Raji (cell line): ENCODE measurements around the gene PLXDC1.

Experiments used
- POLR2A ChIP-seq: IDR thresholded peaks from 2 replicates; pipeline ENCODE4 v1.6.1; 2011; ENCODE audit warnings: low read depth, low read length, control low read depth; ENCODE audit not compliant: insufficient read depth

The PLXDC1 gene

DNA sequence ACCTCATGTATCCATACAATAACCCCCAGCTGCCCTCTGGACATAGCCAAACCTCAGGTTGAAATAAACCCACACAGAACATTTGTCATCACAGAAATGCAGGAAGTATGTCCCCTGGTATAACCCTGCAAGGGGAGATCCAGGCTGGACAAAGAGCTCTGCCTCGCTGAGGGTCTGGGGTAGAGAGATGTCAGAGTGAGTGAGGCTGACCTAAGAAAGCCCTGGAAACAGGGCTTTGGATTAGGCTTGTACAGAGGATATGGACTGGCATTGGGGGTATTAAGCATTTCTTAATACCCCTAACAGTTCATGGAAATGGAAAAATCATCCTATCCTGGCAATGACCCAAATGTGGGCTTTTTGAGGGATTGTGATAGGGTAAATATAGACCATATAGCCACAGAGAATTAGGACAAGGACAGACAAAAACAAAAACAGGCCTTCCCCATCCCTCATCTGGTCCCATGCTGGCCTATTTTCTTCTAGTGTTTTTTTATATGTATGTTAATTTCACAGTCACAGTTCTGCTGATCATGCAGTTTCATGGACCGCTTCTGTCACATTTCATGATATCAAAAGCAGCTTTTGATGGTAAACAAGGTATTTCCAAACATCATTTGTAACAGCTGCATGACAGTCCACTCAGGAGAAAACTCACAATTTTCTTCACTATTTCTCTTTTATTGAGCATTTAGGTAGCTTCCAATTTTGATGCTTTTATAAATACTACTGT lies 26.1 kb downstream of the PLXDC1 start:
- no peak for TF ChIP-seq POLR2A

DNA sequence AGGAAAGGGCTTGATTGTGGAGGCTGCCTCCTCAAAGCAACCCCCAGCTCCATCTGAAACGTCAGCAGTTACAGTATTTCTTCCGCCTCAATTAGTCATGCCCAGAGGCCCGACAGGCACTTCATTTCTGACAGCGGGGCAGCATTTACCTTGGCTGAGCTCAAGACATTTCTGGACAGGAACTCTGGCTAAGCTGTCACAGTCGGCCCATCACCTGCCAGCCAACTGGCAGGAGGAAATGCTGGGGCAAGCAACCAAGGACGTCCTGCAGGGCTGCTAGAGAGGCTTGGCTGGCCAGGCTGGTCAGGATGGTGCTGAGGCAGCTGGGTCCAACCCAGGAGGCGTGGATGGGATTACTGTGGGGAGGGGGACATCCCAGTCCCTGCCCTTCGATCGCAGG lies 27.8 kb downstream of the PLXDC1 start:
- no peak for TF ChIP-seq POLR2A

DNA sequence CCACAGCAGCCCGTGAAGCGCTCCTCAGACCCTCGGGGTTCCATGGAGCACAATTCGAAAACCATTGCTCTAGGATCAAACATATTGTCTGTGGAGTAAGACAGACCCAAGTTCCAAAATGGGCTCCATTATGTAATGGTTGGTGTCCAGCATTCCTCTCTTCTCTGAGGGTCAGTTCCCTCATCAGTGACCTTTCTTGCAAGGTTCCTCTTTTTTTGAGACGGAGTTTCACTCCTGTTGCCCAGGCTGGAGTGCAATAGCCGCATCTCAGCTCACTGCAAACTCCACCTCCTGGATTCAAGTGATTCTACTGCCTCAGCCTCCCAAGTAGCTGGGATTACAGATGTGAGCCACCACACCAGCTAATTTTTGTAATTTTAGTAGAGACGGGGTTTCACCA lies 28.4 kb downstream of the PLXDC1 start:
- TF ChIP-seq POLR2A = no peak

GRCh38 chr17:39118674-39119419 lies 32.6 kb downstream of the PLXDC1 start:
- TF ChIP-seq POLR2A = no peak

GRCh38 chr17:39116224-39116623 lies 35.2 kb downstream of the PLXDC1 start:
- TF ChIP-seq POLR2A = no peak

DNA sequence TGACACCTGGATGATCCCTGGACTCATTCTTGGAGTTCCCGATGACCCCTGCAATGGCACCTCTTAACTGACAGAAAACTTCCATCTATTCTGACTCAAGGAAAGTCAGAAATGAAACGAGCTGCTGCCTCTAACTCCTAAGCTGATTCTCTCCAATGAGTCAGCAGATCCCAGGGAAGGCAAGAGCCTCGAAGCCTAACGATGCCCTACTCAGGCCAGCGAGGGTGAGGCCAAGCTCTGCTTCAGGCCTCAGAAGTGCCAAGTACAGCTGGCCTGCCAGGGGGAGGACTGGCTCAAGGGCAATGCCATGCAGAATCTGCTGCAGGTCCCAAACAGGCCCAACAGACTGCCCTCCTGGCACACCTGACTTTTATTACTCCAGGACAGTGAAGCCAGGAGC lies 36.3 kb downstream of the PLXDC1 start:
- no peak for TF ChIP-seq POLR2A

GRCh38 chr17:39114723-39115122 lies 36.7 kb downstream of the PLXDC1 start:
- TF ChIP-seq POLR2A = no peak

DNA sequence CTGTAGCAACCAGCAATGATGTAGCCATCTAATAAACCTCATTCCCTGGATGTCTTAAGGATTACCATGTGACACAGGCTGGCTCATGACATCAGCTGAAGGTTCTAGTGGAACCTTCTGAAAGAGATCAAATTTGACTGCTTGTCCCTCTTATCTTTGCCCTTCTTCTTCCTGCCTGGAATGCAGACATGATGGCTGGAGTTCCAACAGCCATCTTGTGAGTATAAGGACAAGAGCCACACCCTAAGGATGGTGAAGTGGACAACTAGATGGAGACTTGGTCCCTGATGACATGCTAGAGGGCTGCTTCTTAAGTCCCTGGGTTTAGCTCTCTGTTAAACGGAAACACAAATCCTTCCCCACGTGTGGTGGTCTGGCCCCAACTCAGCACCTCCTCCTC lies 37.6 kb downstream of the PLXDC1 start:
- TF ChIP-seq POLR2A = no peak

- no peak for TF ChIP-seq POLR2A
Measured at GRCh38 chr17:39110435-39111136, 40.9 kb downstream of the PLXDC1 start.

DNA sequence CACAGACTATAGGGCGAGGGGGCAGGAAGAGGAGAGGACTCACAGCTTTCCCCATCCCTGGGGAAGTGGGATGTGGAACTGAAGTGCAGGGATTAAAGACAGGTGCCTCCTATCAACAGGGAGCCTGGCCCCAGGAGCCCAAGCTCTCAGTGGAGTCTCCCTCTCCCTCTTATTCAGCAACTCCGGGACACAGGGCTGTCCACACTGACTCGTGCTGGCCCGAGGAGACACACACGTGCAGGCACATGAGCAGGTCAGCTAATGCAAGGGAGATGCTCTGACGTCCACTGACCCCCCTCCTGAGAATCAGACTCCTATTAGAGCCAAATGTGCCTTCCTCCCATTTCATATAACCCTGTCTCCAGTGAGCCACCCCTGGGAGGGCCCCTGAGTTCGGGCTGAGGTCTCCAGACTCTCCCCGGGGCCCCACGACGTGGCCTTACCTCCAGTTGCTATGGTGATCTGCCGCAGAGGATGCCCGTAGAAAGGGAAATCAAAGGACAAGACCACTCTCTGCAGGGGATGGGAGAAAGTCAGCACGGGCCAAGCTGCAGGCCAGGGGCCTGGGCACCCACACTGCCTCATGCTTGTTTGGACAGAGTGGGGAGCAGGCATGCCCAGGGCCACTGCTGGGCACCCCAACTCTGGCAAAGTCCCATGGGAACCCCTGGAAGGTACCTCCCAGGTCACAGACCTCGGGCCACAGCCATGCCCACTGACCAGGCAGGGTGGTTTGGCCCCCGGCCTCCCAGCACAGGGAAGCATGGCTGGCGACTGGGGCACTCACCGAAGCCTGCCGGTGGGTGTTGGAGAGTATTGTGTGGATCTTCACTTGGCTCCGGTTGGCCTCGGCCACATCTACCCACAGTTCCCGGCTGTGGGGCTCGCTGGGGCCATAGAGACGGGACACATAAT lies 42.7 kb downstream of the PLXDC1 start:
- TF ChIP-seq POLR2A = no peak

DNA sequence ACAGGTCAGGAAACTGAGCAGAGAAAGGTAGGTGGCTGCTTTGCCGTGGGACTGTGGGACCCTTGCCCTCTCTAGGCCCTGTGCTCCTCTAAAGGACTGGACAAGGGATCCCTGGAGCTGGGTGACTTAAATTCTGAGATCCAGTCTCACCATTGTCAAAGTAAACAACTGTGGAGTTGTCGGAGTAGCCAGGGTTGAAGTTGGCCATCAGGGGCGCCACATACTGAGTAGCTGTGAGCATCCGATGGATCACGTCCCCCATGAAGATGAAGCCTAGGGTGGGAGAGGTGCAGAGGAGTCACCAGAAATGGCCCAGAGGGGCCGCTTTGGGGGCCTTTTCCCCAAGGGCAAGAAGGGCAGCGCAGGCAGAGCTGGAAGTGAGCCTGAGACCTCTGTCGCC lies 43.5 kb downstream of the PLXDC1 start:
- TF ChIP-seq POLR2A = no peak

DNA sequence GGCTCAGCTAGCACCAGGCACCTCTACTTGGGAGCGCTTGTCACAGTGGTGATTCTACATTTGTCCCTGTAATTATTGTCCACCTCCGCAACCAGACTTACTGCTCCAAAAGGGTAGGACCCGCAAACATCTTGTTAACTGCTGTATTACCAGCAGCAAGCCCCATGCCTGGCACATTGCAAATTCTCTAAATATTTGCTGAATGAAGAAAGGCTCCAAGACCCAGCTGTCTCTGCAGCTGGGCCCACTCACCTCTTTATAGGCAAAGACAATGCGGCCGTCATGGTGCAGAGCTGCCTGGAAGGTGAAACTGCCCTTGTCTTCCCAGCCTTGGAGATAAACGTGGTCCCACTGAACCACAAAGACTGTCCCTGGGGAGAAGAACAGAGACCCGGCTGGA lies 44.3 kb downstream of the PLXDC1 start:
- no peak for TF ChIP-seq POLR2A

- no peak for TF ChIP-seq POLR2A
Measured at GRCh38 chr17:39105705-39106104, 45.7 kb downstream of the PLXDC1 start.

DNA sequence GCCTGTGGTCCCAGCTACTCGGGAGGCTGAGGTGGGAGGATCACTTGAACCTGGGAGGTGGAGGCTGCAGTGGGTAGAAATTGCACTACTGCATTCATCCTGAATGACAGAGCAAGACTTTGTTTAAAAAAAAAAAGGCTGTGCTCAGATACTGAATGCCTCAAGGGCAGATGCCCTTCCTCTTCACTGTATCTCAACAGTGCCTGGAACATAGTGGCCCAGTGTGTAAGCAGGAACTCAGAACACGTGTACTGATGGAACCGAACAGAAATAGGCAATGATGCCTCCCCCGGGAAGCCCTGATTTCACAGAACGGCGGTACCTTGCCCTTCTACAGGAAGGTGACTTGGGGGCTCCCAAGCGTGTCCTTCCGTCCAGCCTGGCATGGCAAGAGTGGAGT lies 46.8 kb downstream of the PLXDC1 start:
- no peak for TF ChIP-seq POLR2A

DNA sequence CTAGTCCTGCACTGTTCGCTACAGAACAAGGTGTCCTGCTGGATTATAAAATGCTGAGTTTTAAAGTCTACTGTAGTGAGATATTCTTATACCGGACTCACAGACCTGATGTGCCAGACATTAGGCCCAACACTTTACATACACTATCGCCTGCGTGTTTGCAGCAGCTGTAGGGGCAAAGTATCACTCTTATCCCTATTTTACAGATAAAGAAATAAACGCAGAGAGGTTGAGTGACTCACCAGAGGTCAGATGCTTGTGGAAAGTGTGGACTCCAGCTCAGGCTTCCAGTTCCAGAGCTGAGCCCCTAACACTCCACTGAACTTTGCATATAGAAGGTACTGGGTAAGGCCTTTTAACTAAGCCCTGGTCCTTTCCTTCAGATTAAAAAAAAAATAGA lies 47.4 kb downstream of the PLXDC1 start:
- TF ChIP-seq POLR2A = no peak
